ENCODE measurements around the gene ZHX3.

ZHX3 gene

GRCh38 chr20:41200446-41201202, 116.9 kb downstream of the ZHX3 start:
- in situ Hi-C loops (cut with MboI; ENCODE audit: low sequenced_read_pairs), result no loop called here

GRCh38 chr20:41198443-41198842, 119.1 kb downstream of the ZHX3 start:
- in situ Hi-C loops (cut with MboI; ENCODE audit: low sequenced_read_pairs), result no loop called here

GRCh38 chr20:41196653-41197225, 120.8 kb downstream of the ZHX3 start:
- in situ Hi-C loops (cut with MboI; ENCODE audit: low sequenced_read_pairs), result no loop called here

GRCh38 chr20:41192575-41192974, 125.0 kb downstream of the ZHX3 start:
- in situ Hi-C loops (cut with MboI; ENCODE audit: low sequenced_read_pairs), result no loop called here

- in situ Hi-C loops (cut with MboI; ENCODE audit: low sequenced_read_pairs), result no loop called here
Measured at GRCh38 chr20:41191562-41192500, 125.7 kb downstream of the ZHX3 start.

- in situ Hi-C loops (cut with MboI; ENCODE audit: low sequenced_read_pairs), result no loop called here
Measured at GRCh38 chr20:41187668-41188067, 129.9 kb downstream of the ZHX3 start.

GRCh38 chr20:41185013-41185757, 132.3 kb downstream of the ZHX3 start:
- in situ Hi-C loops (cut with MboI; ENCODE audit: low sequenced_read_pairs), result no loop called here

GRCh38 chr20:41183831-41184230, 133.7 kb downstream of the ZHX3 start:
- in situ Hi-C loops (cut with MboI; ENCODE audit: low sequenced_read_pairs), result no loop called here

- in situ Hi-C loops (cut with MboI; ENCODE audit: low sequenced_read_pairs), result no loop called here
Measured at GRCh38 chr20:41183391-41183790, 134.1 kb downstream of the ZHX3 start.

- in situ Hi-C loops (cut with MboI; ENCODE audit: low sequenced_read_pairs), result no loop called here
Measured at GRCh38 chr20:41182296-41183212, 135.0 kb downstream of the ZHX3 start.

GRCh38 chr20:41181567-41181966, 136.0 kb downstream of the ZHX3 start:
- in situ Hi-C loops (cut with MboI; ENCODE audit: low sequenced_read_pairs), result no loop called here

- in situ Hi-C loops (cut with MboI; ENCODE audit: low sequenced_read_pairs), result no loop called here
Measured at GRCh38 chr20:41180599-41181333, 136.8 kb downstream of the ZHX3 start.

- in situ Hi-C loops (cut with MboI; ENCODE audit: low sequenced_read_pairs), result loop anchor here (5.0 kb wide), 1 partner anchor 162 kb away; the partner anchor contains the start of gene LPIN3
Measured at GRCh38 chr20:41179961-41180360, 137.6 kb downstream of the ZHX3 start.

- in situ Hi-C loops (cut with MboI; ENCODE audit: low sequenced_read_pairs), result loop anchor here (5.0 kb wide), 1 partner anchor 163 kb away; the partner anchor contains the start of gene LPIN3
Measured at GRCh38 chr20:41178904-41179432, 138.6 kb downstream of the ZHX3 start.

GRCh38 chr20:41178495-41178894, 139.0 kb downstream of the ZHX3 start:
- in situ Hi-C loops (cut with MboI; ENCODE audit: low sequenced_read_pairs), result loop anchor here (5.0 kb wide), 1 partner anchor 164 kb away; the partner anchor contains the start of gene LPIN3

- in situ Hi-C loops (cut with MboI; ENCODE audit: low sequenced_read_pairs), result loop anchor here (5.0 kb wide), 1 partner anchor 165 kb away; the partner anchor contains the start of gene LPIN3
Measured at GRCh38 chr20:41177636-41178035, 139.9 kb downstream of the ZHX3 start.

GRCh38 chr20:41176711-41177552, 140.6 kb downstream of the ZHX3 start:
- in situ Hi-C loops (cut with MboI; ENCODE audit: low sequenced_read_pairs), result loop anchor here (5.0 kb wide), 1 partner anchor 165 kb away; the partner anchor contains the start of gene LPIN3
